Pancreas (tissue), 10 donors: ENCODE results near the gene PARP1. TPM values are rescaled to one million over a fixed set of nuclear protein-coding genes. Genes with fewer than 3 reads are reported as not detected.

Experiments used
- ATAC-seq, 4 donors: fragments of 200-7000 bp; cut with Tn5 transposase; one replicate each; pipeline versions ENCODE4 v1.8.0 to v1.9.1; 2020; ENCODE audit warnings: mild to moderate bottlenecking in 4 of 4, moderate library complexity in 4 of 4
- DNase-seq, 6 donors: peaks; one replicate each; pipeline ENCODE4 v3.0.0-alpha.2; 2020
- FAIRE-seq: peaks from 2 replicates; lab custom pipeline; 2012; peaks lifted over from hg19 to GRCh38; lab: Jason Lieb, UNC
- H3K27ac ChIP-seq, 4 donors: fragments of 200-600 bp; sonication (generic); 1 replicate in 3 of 4; 2 replicates in 1 of 4; pipeline versions ENCODE4 v1.5.0 to v1.8.0; 2020
- H3K27me3 ChIP-seq, 4 donors: fragments of 200-600 bp; one replicate each; pipeline ENCODE4 v1.8.0; 2021
- H3K36me3 ChIP-seq, 3 donors: fragments of 200-600 bp; sonication (generic) in 1 of 3; one replicate each; pipeline versions ENCODE4 v1.5.0 to v1.8.0; 2020 to 2021
- H3K4me1 ChIP-seq, 3 donors: fragments of 200-600 bp; one replicate each; pipeline ENCODE4 v1.8.0; 2021
- H3K4me3 ChIP-seq, 4 donors: fragments of 200-600 bp; sonication (generic) in 2 of 4; one replicate each; pipeline versions ENCODE4 v1.5.0 to v1.8.0; 2020 to 2021
- H3K9me3 ChIP-seq, 4 donors: fragments of 200-600 bp; one replicate each; pipeline ENCODE4 v1.8.0; 2021
- CTCF ChIP-seq, 4 donors: fragments of 200-600 bp; sonication (generic) in 3 of 4; IDR thresholded peaks; one replicate each; pipeline versions ENCODE4 v1.5.0 to v1.8.0; 2021; ENCODE audit warnings: antibody characterized with exemption in 4 of 4
- WGBS, 2 donors: extraction: QIAGEN DNeasy Blood & Tissue Kit; methylation state at CpG; one replicate each; pipeline ENCODE4 v1.1.7; 2013; 5-methylcytosine and 5-hydroxymethylcytosine counted together
- intact Hi-C, 3 donors: fragments of 100-400 bp; cut with DNase I; formaldehyde crosslinking; loops; one replicate each; pipeline versions ENCODE4 v1.11.1 to v1.14.2; 2022
- polyA plus RNA-seq, 2 donors: library from polyadenylated mRNA; stranded (reverse); fragments of 200-250 nt; gene quantifications; one replicate each; pipeline ENCODE4 v1.2.3, GENCODE V29; 2013
- total RNA-seq, 6 donors: library from RNA; stranded (reverse); fragmentation: NEBNext Ultra II Directional in 4 of 6; extraction: Animal tissue kit (Norgen Biotek cat#: 25700) in 4 of 6; gene quantifications; one replicate each; pipeline versions ENCODE4 v1.2.1 to v1.2.4, GENCODE V29; 2021 to 2023
- donor health status: healthy with polysubstance abuse.
- donor health status: DM: no; HTN: no; CAD: no; lungs with moderate emphysema.
- donor health status: DM: no; HTN: no; CAD: no.
- donor health status: control.
- donor health status: control.
- donor health status: Bipolar disorder and iron deficiency.
- donor health status: DM: yes; HTN: yes; CAD: no.
- donor health status: DM: no; HTN: no; CAD: no.
- donor health status: DM: no; HTN: no; CAD: no.
- donor health status: DM: yes; HTN: yes; CAD: no.

Gene PARP1
- total and polyA plus RNA-seq, 8 donors = 16.8 to 69.4 (median 49.6) TPM

GRCh38 chr1:226401355-226402303 lies 6.3 kb downstream of the PARP1 start:
- ATAC-seq (no peak), FAIRE-seq (no peak), DNase-seq (no peak)
- Histone ChIP-seq H3K4me3 (no peak overlapping the region), H3K27me3 (no peaks in the 10 kb centered on the region), H3K4me1 (peaks cover 34 to 42% (median 38%) of the 10 kb centered on the region in 3 donors), H3K9me3 (no peaks in the 10 kb centered on the region), H3K27ac (no peak overlapping the region), H3K36me3 (peaks cover 0 to 22% (median 14%) of the 10 kb centered on the region in 3 donors)
- WGBS, 2 donors = 76 to 81% methylated on average over 9 of the region's 9 CpGs
- no peak for TF ChIP-seq CTCF (IDR thresholded peaks at IDR 0.05)
- intact Hi-C loops = no loop called here

- Histone ChIP-seq H3K4me3 (no peak overlapping the region), H3K9me3 (no peaks in the 10 kb centered on the region), H3K36me3 (peaks cover 0 to 22% (median 14%) of the 10 kb centered on the region in 3 donors), H3K27ac (no peak overlapping the region), H3K4me1 (peaks cover 29 to 35% (median 29%) of the 10 kb centered on the region in 3 donors), H3K27me3 (no peaks in the 10 kb centered on the region)
- DNase-seq = no peak
- TF ChIP-seq CTCF (IDR thresholded peaks at IDR 0.05) = no peak
- WGBS, 2 donors = 92 to 95% methylated on average over 11 of the region's 11 CpGs
- ATAC-seq = no peak
- no peak for FAIRE-seq
- intact Hi-C loops = no loop called here
Measured at GRCh38 chr1:226400519-226401354, 7.2 kb downstream of the PARP1 start.

GRCh38 chr1:226397955-226398636 lies 9.8 kb downstream of the PARP1 start:
- DNase-seq (no peak), ATAC-seq (peak in 2 of 4 donors; percentile 12 to 35), FAIRE-seq (no peak)
- no peak for TF ChIP-seq CTCF (IDR thresholded peaks at IDR 0.05)
- no peak overlapping the region for H3K27ac ChIP-seq
- peaks cover 0 to 22% (median 14%) of the 10 kb centered on the region in 3 donors for H3K36me3 ChIP-seq
- H3K4me3 ChIP-seq = no peak overlapping the region
- no peaks in the 10 kb centered on the region for H3K9me3 ChIP-seq
- intact Hi-C loops = no loop called here
- H3K27me3 ChIP-seq = no peaks in the 10 kb centered on the region
- H3K4me1 ChIP-seq = peaks cover 10 to 15% (median 11%) of the 10 kb centered on the region in 3 donors
- 62 to 67% methylated on average over 7 of the region's 7 CpGs for WGBS, 2 donors

- intact Hi-C loops = no loop called here
- Histone ChIP-seq H3K4me3 (no peak overlapping the region), H3K27me3 (no peaks in the 10 kb centered on the region), H3K36me3 (peaks cover 0 to 22% (median 14%) of the 10 kb centered on the region in 3 donors), H3K4me1 (peaks cover 7 to 8% (median 7%) of the 10 kb centered on the region in 3 donors), H3K27ac (no peak overlapping the region), H3K9me3 (no peaks in the 10 kb centered on the region)
- 57 to 60% methylated on average over 8 of the region's 8 CpGs for WGBS, 2 donors
- DNase-seq (no peak), FAIRE-seq (no peak), ATAC-seq (peak; percentile 19 to 53 (median 50))
- no peak for TF ChIP-seq CTCF (IDR thresholded peaks at IDR 0.05)
Measured at GRCh38 chr1:226397011-226397926, 10.6 kb downstream of the PARP1 start.
